NCI-H2081 (cell line): ENCODE results near the gene OPCML.

Source experiments
- DNase-seq, 2 experiments: peaks; one replicate each; lab custom pipeline; 2025; lab: John Stamatoyannopoulos, UW

Gene OPCML

DNA sequence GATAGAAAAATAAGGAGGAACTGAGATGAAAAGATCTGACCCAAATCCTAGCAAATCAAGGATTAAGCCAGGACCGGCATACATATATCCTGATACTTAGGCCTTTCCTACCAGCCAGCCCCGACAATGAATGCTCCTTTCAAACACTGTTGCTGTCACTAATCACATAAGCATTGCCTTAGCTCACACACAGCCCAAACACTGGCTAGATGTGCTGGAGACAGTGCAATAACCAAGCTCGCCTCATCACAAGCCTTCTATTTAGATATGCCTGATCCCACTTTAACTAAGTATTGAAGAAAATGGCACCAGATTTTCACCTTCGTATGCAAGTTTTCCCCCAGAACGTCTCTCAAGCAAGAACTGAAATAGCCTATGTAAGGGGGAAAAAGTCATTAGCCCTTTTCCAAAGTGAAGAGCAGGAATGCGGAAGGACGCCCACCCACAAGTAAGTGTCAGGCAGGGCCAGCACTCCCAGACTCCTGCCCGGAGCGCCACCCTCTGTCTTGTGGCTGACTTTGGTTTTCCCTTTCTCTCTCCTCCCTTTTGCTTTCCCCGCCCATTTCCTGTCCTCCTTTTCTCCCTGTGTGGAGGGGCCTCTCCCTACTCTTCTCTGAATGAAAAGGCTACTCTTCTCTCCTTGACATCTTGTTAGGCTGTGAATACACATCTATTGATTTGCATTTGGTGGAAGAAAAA, 8.9 kb upstream of the OPCML start:
- DNase-seq: no peak

DNA sequence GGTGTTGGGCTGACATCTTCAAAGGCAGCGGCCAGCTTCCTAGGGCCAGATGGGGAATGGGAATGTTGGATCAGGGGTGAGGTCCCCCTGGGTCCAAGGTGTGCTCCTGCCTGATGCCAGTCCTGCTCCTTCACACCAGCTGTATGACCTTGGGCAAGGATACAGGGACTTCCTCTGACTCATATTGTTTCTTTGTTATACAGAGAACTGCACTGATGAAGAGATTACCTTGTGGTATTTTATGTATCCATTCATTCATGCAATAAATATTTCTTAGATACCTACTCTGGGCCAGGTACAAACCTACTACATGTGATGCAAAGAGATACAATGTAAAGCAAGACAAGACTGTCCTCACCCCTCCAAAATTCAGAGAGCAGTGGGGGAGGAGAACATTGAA, 3.9 kb upstream of the OPCML start:
- no peak for DNase-seq

DNA sequence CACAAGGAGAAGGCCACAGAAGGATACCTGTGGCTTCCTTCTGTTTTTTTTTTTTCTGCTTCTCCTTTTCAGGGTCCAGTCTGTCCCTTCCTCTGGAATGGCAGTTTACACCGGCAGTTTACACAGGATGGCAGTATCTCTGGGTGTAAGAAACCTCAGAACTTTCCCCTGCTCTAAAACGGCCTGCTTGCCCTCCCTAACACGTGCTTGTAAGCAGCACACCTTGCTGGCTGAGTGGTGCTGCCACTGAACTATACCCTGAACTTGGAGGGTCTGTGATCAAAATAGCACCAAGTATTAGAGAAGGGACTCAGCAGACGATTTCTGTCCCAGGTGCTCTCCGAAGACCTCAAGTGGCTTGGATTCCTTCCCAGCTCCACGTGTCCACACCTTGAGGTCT, 904 bp upstream of the OPCML start:
- no peak for DNase-seq

DNA sequence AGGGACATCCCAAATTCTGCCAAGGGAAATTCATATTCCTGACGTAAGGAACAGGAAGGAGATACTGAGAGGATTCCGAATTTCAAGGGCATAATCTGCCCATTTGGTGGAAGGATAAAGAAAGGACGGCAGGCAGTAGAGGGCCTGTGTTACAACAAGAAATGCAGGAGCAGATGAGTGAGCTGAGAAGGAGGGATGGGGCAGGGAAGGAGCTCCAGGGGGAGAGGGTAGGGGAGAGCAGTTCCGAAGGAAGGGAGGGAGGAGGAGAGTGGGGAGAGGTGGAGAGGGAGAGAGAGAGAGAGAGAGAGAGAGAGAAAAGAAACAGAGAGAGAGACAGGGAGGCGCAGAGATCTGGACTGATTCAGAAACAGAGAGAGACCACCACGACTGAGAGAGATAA, 843 bp downstream of the OPCML start:
- DNase-seq: no peak

DNA sequence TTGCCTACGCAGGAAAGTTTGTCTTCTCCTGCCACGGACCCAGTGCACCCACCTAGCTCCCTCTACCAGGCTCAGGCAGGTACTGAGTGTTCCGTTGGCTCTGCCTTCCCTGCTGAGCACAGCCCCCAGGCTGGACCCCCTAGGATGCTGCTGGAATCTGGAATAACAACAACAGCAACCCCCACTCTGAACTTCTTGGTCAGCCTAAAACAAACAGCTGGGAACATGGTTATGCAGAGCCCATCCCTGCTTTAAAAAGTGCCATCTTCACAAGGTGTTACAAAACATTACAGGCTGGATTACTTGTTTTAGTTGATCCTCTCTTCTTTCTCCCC, 1.8 kb downstream of the OPCML start:
- no peak for DNase-seq

DNA sequence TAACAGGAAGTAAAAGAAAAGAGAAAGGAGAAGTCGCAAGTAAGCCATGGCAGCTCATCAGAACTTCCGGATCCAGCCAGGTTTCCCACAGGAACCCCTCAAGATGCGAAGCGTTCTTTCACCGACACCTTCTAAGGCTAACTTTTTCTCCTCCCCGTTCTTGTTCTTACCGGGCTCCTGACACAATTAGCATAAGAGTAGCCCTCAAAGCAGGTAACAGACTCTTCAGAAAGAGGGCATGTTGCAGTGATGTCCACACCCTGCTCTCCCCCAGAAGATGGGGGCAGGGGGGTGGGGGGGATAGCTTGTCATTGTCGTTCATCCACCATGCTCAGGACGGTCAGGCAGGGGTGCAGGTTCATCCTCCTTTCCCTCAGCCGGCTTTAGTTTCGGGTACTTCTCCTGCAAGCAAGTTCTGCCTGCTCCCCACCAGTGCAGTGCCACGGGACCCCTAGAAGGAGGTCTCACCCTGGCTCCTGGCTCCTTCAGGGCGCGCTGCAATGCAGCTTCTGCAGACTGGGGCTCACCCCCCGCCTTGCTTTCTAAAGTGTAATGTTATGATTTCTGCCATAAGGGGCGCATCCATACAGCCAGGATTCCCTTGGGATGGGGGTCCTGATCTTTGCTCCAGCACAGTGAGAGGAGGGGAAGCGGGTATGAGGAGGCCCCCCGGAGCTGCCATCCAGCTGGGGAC, 2.3 kb downstream of the OPCML start:
- no peak for DNase-seq

DNA sequence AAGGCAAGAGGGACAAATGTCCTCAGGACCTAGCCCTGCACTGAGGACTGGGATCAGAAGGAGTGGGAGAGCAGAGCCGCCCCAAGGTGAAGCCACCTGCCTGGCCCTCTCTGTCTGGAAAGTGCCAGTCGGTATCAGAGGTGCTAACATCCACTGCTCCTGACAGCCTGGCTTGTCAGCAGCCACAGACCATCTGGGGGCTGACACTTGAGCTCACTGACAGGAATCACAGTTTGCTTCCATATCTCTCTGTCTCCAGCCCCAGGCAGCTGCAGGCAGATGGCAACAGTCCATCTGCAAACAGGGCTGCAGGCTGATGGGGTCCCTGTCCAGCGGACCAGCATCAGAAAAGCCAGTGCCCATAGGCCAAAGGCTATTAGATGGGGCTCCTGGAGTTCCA, 5.5 kb downstream of the OPCML start:
- DNase-seq: no peak

DNA sequence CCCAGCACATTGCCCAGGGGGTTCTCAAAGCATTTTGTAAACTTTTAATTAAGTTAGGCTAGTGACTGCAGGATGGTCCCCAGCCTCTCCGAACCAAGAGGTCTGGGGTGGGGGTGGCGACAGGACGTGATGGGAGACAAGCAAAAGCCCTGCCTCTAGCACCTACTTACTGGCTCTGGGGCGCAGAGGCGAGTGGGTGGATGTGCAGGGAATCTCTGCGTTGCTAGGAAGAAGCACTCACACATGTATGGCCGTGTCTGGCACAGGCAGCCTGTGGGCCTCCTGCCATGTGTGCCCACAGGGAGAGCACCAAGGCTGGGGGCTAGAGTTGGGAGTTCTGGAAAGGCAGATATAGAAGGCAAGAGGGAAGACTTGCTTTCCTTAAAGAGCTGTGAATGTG, 6.3 kb downstream of the OPCML start:
- no peak for DNase-seq

DNA sequence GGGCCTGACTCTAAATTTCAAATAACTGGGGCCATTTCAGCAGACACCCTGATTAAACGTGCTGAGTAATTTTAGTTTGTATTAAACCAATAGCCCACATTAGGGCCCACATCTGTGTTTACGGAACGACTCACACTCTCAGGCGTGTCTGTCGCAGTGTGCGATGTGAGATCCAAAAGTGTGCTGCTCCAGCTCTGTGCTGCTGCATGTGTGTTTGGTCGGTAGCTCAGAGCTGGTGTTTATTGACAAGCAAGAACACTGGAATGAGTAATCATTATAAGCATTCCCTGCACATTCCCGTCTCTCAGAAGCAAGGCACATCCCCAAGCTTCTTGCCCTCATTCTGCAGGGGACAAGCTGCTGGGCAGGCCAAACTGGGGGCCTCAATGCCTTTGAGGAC, 7.8 kb downstream of the OPCML start:
- DNase-seq: no peak

DNA sequence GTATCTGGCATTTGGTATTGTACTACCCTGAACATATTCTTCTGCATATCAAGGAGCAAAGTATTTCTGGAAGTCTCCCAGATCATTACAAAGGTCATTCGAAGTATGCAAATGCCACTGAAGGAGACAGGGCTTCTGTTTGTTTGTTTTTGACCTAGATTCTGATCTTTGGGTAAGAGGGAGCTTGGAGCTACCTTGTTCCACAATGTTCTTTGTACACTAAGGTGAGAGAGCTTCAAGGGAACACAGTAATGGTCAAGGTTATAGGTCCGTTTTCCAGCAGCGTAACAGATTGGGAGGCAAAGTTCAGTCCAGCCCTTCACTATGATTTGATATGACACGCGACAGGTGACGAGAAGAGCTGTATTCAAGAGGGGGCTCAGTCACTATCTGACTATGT, 10.0 kb downstream of the OPCML start:
- no peak for DNase-seq

DNA sequence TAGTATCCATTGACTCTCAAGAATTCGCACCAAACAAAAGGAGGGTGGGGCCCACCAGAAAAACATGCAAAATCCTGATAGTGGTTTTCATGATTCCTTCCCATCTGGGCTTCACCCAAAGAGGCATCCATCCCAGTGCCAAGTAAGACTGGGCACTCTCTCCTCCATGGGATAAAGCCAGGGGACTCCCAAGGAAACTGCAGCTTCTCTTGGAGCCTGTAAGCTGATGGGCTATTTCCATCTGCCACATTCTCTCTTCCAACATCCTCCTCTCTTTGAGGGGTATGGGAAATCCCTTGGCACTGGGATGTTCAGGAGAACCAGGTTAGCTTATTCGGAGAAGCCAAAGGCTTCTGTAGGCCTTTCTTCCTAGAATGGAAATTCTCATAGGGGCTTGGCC, 10.8 kb downstream of the OPCML start:
- DNase-seq: no peak

DNA sequence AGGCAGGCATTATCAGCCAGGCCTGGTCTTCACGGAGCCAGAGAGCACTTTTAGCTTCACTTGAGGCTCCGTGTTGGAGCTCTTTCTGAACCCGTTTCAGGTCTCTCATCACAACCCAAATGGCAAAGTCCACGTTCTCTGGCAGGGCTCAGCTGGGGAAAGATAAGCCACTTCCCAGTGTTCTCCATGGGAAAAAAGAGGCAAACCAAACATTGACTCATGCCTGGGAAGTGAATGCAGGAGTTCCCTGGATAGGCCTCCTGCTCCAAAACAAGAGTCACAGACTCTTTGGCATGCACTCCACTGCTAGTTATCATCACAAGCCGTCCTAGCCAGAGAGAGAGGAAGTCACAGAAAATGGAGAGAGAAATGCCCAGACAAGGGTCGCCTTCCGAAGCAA, 11.6 kb downstream of the OPCML start:
- no peak for DNase-seq

DNA sequence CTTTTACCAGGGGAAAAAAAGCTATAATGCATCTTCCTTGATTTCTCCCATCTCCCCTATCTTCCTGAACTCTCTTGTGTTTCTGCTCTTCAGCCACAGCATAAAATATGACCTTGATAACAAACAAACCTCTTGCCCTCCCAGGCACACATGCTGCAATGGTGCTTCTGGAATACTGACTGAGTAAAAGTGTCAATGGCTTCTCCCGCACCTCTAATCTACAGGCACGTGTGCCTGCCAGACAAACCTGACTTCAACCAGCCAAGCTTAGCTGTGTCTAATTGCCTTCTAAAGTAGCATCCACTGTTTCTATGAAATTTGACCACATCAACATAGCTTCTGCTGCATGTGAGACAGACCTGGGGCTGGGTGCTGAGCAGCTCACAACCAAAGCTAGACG, 12.7 kb downstream of the OPCML start:
- DNase-seq: no peak

DNA sequence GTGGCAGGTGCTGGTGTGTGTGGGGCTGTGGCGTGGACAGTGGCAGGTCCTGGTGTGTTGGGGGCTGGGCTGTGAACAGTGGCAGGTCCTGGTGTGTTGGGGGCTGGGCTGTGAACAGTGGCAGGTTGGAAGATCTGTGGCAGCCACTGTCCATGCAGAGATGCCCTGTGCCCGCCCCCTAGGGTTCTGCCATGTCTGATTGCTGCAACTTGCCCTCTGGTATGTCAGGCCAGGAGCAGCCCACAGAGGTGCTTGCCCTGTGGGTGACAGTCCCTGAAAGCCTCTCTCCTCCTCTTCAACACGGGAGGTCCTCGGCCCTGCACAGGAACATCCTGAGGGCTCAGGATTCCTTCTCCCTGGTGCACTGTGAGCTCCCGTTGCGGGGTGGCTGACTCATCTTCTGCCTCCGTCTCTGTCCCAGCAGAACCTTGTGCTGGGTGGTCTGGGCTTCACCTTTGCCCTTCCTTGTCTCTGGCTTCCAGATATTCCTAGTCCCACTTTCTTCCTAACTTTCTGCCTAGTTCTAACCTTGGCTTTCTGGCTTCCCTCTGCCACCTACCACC, 13.5 kb downstream of the OPCML start:
- DNase-seq: no peak

DNA sequence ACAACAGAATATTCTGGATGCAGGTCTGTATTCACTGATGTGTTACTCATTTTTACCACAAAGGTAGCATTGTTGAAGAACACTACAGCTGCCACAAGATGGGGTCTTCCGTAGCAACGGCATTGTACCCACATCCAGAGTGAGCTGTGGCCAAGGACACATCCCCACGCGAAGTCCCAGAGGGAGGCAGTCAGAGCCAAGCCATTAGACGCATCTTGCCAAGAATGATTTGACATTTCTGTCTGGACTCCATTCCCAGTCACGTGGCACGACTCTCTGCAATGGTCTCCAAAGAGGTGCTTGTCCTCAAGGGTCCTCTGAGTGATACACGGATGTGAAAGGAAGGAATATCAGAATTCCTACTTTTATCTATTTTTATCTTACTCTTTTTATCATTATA, 15.5 kb downstream of the OPCML start:
- no peak for DNase-seq

DNA sequence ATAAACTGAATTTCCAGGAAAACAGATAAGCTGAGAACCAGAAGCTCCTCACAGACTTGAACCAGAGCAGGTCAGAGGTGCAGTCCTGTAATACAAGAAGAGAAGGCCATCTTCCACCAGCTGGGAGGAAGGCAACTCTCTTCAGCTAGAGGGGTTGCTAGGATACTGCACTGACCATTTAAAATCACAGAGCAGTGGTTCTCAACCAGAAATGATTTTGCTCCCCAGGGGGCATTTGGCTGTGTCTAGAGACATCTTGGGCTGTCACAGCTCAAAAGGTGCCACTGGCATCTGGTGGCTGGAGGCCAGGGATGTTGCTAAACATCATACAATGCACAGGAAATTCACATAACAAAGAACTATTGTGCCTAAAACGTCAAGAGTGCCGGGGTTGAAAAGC, 17.2 kb downstream of the OPCML start:
- DNase-seq: peak; percentile 13 to 24

DNA sequence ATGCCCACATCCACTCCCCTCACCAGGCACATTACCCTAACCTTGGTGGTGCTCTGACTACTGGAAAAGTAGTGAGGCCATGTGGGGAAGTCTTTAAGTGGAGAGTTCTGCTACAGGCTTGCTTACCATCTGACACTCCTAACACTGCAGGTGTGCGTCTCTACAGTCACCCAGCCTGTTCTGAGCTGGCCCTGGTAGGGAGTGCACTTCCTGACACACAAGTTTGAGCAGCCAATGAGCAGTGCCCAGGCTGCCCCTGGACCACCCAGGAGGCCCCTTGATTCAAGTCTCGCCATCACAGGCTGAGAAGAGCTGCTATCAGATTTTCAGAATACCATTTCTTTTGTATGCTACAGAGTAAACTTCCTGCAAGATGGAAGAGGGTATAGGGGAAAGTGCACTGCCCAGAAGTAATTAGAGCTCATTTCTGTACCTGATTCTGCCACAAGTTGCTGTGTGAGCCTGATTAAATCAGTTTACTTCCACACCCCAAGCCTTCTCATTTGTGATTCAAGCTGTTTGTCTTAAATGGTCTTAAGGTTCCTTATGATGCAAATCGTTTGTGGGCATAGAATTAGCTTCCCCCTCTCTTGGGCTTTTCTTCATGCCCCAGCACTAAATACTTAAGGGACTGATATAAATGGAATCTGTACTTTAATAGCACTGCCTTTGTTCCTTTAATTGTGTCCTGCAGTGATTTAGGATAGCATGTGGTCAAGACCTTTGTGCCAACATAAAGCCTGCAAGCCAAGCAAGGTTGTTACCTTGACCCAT, 22.2 kb downstream of the OPCML start:
- no peak for DNase-seq

DNA sequence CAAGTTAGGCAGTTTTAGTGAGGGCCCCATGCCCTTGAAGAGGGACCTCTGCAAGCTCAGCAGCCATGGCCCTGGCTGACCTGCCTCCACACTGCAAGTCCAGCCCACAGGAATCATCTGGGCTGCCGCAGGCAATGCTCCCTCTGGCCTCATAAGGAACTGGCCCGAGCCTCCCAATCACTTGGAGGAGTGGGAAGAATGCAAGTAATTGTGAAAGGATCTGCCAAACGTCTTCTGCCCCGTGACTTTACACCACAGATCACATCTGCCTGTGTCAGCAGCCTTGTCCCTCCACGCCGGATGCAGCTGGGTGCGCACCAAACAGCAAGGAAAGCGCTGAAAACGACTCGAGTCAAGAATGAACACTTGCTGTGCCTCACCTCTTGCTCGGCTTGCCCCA, 23.8 kb downstream of the OPCML start:
- no peak for DNase-seq

DNA sequence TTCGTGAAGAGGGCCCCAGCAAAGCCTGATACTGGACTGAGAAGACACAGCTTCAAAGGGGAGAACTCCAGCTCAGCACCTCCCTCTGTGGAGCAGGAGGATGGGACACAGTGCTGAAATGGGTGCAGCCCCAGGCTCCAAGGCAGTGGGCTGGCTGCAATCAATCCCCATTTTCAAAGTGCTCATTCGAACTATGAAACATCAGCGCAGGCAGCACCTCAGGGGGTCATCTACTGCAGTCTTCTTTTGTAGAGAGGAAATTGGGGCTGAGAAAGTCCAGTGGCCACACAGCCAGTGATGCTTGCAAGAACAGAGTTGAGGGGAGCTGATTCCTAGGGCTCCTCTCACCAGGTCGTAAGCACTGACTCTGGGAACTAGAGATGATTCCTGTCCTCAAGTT, 25.1 kb downstream of the OPCML start:
- DNase-seq: no peak

DNA sequence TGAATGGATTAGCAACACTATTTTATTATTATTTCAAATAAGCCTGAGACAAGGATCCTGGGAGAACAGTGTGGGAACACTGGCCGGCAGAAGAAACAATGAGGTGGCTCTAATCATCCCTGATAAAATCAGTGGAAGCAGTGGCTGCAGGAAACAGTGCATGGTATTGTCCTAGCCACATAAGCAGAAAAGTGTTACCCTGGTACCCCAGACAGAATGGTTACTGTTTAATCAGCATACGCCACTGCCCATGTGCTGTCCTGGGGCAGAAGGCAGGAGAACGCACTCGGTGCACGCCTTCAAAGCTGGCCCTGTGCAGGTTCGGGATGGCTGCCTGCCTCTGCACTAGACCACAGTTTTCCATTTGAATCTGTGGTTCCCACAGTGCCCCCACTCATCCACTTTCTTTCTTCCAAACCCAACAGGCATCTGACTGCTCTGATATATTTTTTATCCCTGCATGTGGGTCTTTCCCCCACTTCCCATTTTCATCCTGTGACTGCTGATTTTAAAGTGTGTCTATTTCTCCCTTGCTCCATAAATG, 25.7 kb downstream of the OPCML start:
- DNase-seq: no peak

DNA sequence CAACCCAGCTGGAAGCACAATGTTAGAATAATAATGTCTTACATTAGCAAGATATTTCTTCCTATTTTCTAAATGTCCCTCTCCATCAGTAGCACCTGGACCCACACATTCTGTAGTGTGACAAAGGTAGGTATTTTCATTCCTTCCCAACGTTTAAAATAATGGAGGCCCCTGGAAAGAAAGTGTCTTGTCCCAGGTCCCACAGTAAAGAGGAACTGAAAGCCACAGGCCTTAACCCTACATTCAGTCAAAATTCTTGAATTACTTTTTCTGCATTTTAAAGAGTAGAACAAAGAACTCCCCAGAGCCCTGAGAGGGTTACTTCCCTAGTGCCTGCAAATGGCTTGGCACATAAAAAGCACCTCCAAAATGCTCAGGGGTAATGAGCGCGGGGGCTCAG, 26.3 kb downstream of the OPCML start:
- no peak for DNase-seq

DNA sequence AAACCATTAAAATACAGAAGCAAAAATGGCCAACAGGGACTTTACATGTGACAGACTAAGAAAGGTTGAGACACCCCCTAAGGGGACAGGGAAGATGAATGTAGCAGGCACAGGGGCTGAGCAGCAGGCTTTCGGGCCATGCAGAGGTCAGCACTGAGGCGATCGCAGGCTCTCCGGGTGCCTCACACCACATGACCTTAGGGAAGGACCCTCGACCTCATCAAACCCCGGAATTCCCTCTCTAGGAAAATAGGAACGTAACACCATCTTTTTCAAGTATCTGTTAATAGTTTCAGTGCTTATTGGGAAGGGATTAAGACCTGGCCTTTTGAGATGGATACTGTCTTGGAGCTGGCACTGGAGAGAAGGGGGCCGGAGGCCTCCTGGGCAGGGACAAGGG, 27.4 kb downstream of the OPCML start:
- DNase-seq: no peak

DNA sequence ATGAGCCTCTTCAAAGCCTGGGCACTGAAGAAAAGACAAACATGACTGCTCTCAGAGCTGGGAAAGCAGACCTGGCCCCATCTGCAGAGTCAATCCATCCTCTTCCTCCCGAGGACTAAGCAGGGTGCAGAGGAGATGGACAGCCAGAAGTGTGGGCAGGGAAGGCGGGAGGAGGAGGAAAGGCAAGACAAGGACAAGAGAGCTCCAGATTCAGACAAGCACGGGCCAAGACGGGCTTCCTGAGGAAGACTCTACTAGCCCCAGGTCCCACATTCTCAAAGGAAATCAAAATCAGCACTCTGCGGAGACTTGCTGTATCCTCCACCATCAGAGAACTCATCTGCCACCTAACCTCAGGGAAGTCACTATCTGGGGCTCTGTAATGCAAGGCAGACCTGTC, 28.5 kb downstream of the OPCML start:
- no peak for DNase-seq
